GM18907 (cell line): ENCODE measurements around the gene INPP5A.

Experiments
- ATAC-seq: cut with Tn5 transposase; IDR thresholded peaks from one replicate; pipeline ENCODE4 v1.9.1; 2021; ENCODE audit warnings: mild to moderate bottlenecking, moderate library complexity; ENCODE audit not compliant: unreplicated experiment

The INPP5A gene

GRCh38 chr10:132654708-132655661, 117.4 kb downstream of the INPP5A start:
- ATAC-seq, result no peak

- no peak for ATAC-seq
These were observed 118.1 kb downstream of the INPP5A start for GRCh38 chr10:132655735-132656134.

- ATAC-seq, result no peak
These were observed 118.9 kb downstream of the INPP5A start for GRCh38 chr10:132656283-132657126.

GRCh38 chr10:132657127-132657706, 119.6 kb downstream of the INPP5A start:
- no peak for ATAC-seq

- ATAC-seq, result no peak
These were observed 120.2 kb downstream of the INPP5A start for GRCh38 chr10:132657748-132658147.

- ATAC-seq, result no peak
These were observed 121.1 kb downstream of the INPP5A start for GRCh38 chr10:132658546-132659205.

GRCh38 chr10:132659206-132660091, 121.9 kb downstream of the INPP5A start:
- ATAC-seq, result no peak

GRCh38 chr10:132660385-132660784, 122.8 kb downstream of the INPP5A start:
- no peak for ATAC-seq

- ATAC-seq, result no peak
These were observed 124.8 kb downstream of the INPP5A start for GRCh38 chr10:132662186-132662920.

GRCh38 chr10:132663666-132664365, 126.2 kb downstream of the INPP5A start:
- ATAC-seq, result no peak

- no peak for ATAC-seq
These were observed 126.8 kb downstream of the INPP5A start for GRCh38 chr10:132664407-132664806.

GRCh38 chr10:132664883-132665282, 127.3 kb downstream of the INPP5A start:
- ATAC-seq, result no peak

- ATAC-seq, result no peak
These were observed 128.5 kb downstream of the INPP5A start for GRCh38 chr10:132665946-132666704.

- ATAC-seq, result no peak
These were observed 129.2 kb downstream of the INPP5A start for GRCh38 chr10:132666705-132667341.

- no peak for ATAC-seq
These were observed 129.9 kb downstream of the INPP5A start for GRCh38 chr10:132667342-132668047.

GRCh38 chr10:132668048-132668394, 130.4 kb downstream of the INPP5A start:
- ATAC-seq, result no peak
